ENCODE results near the gene DZANK1. TPM values are rescaled to one million over a fixed set of nuclear protein-coding genes. Genes with fewer than 3 reads are reported as not detected.

DZANK1 gene
- total and polyA plus RNA-seq, 9 of the 15 experiments (the other 6 are each of a cell fraction or from before 2014, with no cell fraction given): 0.04 to 0.18 (median 0.11) TPM; not detected in 2

GRCh38 chr20:18466894-18467730, at the start of gene DZANK1, which contains the start of gene POLR3F (continued):
- TF ChIP-seq FOSL1 (tag; conservative IDR thresholded peaks at IDR 0.05): no peak
- TF ChIP-seq COPS2 (conservative IDR thresholded peaks at IDR 0.05): no peak
- TF ChIP-seq CGGBP1 (CRISPR knock-in tag; IDR thresholded peaks at IDR 0.05): no peak
- no peak for TF ChIP-seq VEZF1 (CRISPR knock-in tag; IDR thresholded peaks at IDR 0.05)
- TF ChIP-seq ATF7 (IDR thresholded peaks at IDR 0.05): peak; percentile 48; the same call in 1 of the 2 replicates
- TF ChIP-seq ZNF695 (CRISPR knock-in tag; IDR thresholded peaks at IDR 0.05): no peak
- TF ChIP-seq RNF2 (IDR thresholded peaks at IDR 0.05): no peak
- TF ChIP-seq HNRNPK (IDR thresholded peaks at IDR 0.05; ENCODE audit: low read depth, low read length, poor library complexity, severe bottlenecking): no peak
- peak; percentile 53; the same call in 1 of the 2 replicates for TF ChIP-seq ELF1 (tag; IDR thresholded peaks at IDR 0.05)
- TF ChIP-seq ZNF668 (CRISPR knock-in tag; IDR thresholded peaks at IDR 0.05): no peak
- peak; percentile 85; the same call in 1 of the 2 replicates for TF ChIP-seq PHF8 (IDR thresholded peaks at IDR 0.05; ENCODE audit: borderline replicate concordance, low read length)
- peak; percentile 71 for TF ChIP-seq TBP (optimal IDR thresholded peaks at IDR 0.05; ENCODE audit: low read depth, low read length)
- no peak for TF ChIP-seq HMG20B (CRISPR knock-in tag; IDR thresholded peaks at IDR 0.05)
- no peak for TF ChIP-seq KAT7 (CRISPR knock-in tag; IDR thresholded peaks at IDR 0.05; ENCODE audit: borderline replicate concordance)
- peak; percentile 86 for TF ChIP-seq RBBP5 (IDR thresholded peaks at IDR 0.05; ENCODE audit: borderline replicate concordance, insufficient read depth, low read length, poor library complexity, severe bottlenecking)
- peak; percentile 43; the same call in 1 of the 2 replicates for TF ChIP-seq TAL1 (IDR thresholded peaks at IDR 0.05)
- TF ChIP-seq ZNF551 (CRISPR knock-in tag; IDR thresholded peaks at IDR 0.05): no peak
- TF ChIP-seq SFPQ (IDR thresholded peaks at IDR 0.05; ENCODE audit: low read depth, low read length): no peak
- no peak for TF ChIP-seq LEF1 (IDR thresholded peaks at IDR 0.05)
- no peak for TF ChIP-seq SMARCB1 (IDR thresholded peaks at IDR 0.05; ENCODE audit: insufficient read length, low read depth)
- TF ChIP-seq TEAD1 (CRISPR knock-in tag; IDR thresholded peaks at IDR 0.05): no peak
- TF ChIP-seq SMAD4 (CRISPR knock-in tag; conservative IDR thresholded peaks at IDR 0.05): no peak
- TF ChIP-seq NCOA4 (IDR thresholded peaks at IDR 0.05; ENCODE audit: partially characterized antibody): no peak
- no peak for TF ChIP-seq SRSF9 (IDR thresholded peaks at IDR 0.05; ENCODE audit: borderline replicate concordance, low read depth, low read length)
